Uterus (tissue), 4 donors: ENCODE data around the gene BRAF. TPM values are rescaled to one million over a fixed set of nuclear protein-coding genes. Genes with fewer than 3 reads are reported as not detected.
A peak's percentile ranks its signal among the peaks of the same experiment; 100 is the strongest.
"Not testable (repeated sequence)": the region's sequence is repeated elsewhere in the genome, so short reads cannot be mapped to it uniquely, and the experiment has no call there.

Experiments used
- DNase-seq, 2 donors: peaks; one replicate each; pipeline ENCODE4 v3.0.0-alpha.2; 2019 to 2020
- H3K27ac ChIP-seq, 2 donors: fragments of 200-600 bp; sonication (generic); 1 replicate in 1 of 2; 2 replicates in 1 of 2; pipeline ENCODE4 v1.5.1; 2016 to 2018
- H3K27me3 ChIP-seq, 2 donors: fragments of 200-600 bp; sonication (generic); one replicate each; pipeline ENCODE4 v1.5.1; 2018 to 2019; ENCODE audit warnings: control low read depth in 1 of 2
- H3K36me3 ChIP-seq, 2 donors: fragments of 200-600 bp; sonication (generic); one replicate each; pipeline ENCODE4 v1.5.1; 2019; ENCODE audit warnings: control low read depth in 1 of 2
- H3K4me1 ChIP-seq, 2 donors: fragments of 200-600 bp; sonication (generic); one replicate each; pipeline ENCODE4 v1.5.1; 2018 to 2019; ENCODE audit warnings: control low read depth in 1 of 2
- H3K4me3 ChIP-seq, 2 donors: fragments of 200-600 bp; sonication (generic); 1 replicate in 1 of 2; 2 replicates in 1 of 2; pipeline ENCODE4 v1.5.1; 2018 to 2019; ENCODE audit warnings: mild to moderate bottlenecking in 1 of 2
- H3K9me3 ChIP-seq, 2 donors: fragments of 200-600 bp; sonication (generic); one replicate each; pipeline ENCODE4 v1.5.1; 2019; ENCODE audit warnings: control low read depth in 1 of 2
- CTCF ChIP-seq, 4 experiments: fragments of 200-600 bp in 2 of 4; fragments of 450-650 bp in 2 of 4; sonication (generic) in 2 of 4; IDR thresholded peaks; one replicate each; pipeline ENCODE4 v1.5.1; 2016 to 2019; ENCODE audit warnings: antibody characterized with exemption in 4 of 4, mild to moderate bottlenecking in 2 of 4, moderate library complexity in 1 of 4
- POLR2A ChIP-seq, 2 donors: fragments of 450-650 bp; IDR thresholded peaks; one replicate each; pipeline ENCODE4 v1.6.1; 2016; ENCODE audit warnings: antibody characterized with exemption in 2 of 2, mild to moderate bottlenecking in 1 of 2, moderate library complexity in 1 of 2
- intact Hi-C: fragments of 100-400 bp; cut with DNase I; formaldehyde crosslinking; loops from one replicate; pipeline ENCODE4 v1.15.1; 2023; ENCODE audit warnings: low total_unique reads
- total RNA-seq, 4 donors: library from RNA; depleted of rRNA in 3 of 4; stranded (reverse); fragments of >200 nt in 3 of 4; gene quantifications; one replicate each; pipeline versions ENCODE4 v1.1.0 to v1.2.4, GENCODE V29; 2014 to 2023
- donor health status: DM: yes; HTN: yes; CAD: no.

Gene BRAF
- total RNA-seq, 4 donors from 2014 or later, result 42.6 to 76.8 (median 66.5) TPM

- intact Hi-C loops, result no loop called here
- H3K9me3 ChIP-seq, result no peaks in the 10 kb centered on the region
- H3K4me1 ChIP-seq, result no peaks in the 10 kb centered on the region
- H3K36me3 ChIP-seq, result no peaks in the 10 kb centered on the region
- TF ChIP-seq POLR2A (IDR thresholded peaks at IDR 0.05), result no peak
- TF ChIP-seq CTCF (IDR thresholded peaks at IDR 0.05), result no peak
- H3K27ac ChIP-seq, result no peak overlapping the region
- DNase-seq, result no peak
- no peaks in the 10 kb centered on the region for H3K27me3 ChIP-seq
- H3K4me3 ChIP-seq, result no peak overlapping the region
Measured at GRCh38 chr7:140937702-140938264, 13.1 kb upstream of the BRAF start.

GRCh38 chr7:140928491-140929309 lies 4.0 kb upstream of the BRAF start:
- H3K4me3 ChIP-seq, result no peak overlapping the region
- DNase-seq, result no peak
- intact Hi-C loops, result no loop called here
- no peaks in the 10 kb centered on the region for H3K9me3 ChIP-seq
- H3K4me1 ChIP-seq, result peaks cover 0 to 5% of the 10 kb centered on the region in 2 donors
- H3K27me3 ChIP-seq, result no peaks in the 10 kb centered on the region
- no peaks in the 10 kb centered on the region for H3K36me3 ChIP-seq
- TF ChIP-seq CTCF (IDR thresholded peaks at IDR 0.05) (no peak), POLR2A (IDR thresholded peaks at IDR 0.05) (no peak)
- no peak overlapping the region for H3K27ac ChIP-seq

GRCh38 chr7:140927945-140928344 lies 3.2 kb upstream of the BRAF start:
- H3K27ac ChIP-seq, DNase-seq, H3K9me3 ChIP-seq, H3K36me3 ChIP-seq, intact Hi-C loops, H3K4me3 ChIP-seq, H3K27me3 ChIP-seq, H3K4me1 ChIP-seq: not testable (repeated sequence)

- no peaks in the 10 kb centered on the region for H3K27me3 ChIP-seq
- H3K9me3 ChIP-seq, result no peaks in the 10 kb centered on the region
- intact Hi-C loops, result no loop called here
- H3K4me3 ChIP-seq, result no peak overlapping the region
- H3K27ac ChIP-seq, result no peak overlapping the region
- no peak for DNase-seq
- no peak for TF ChIP-seq CTCF (IDR thresholded peaks at IDR 0.05)
- no peak for TF ChIP-seq POLR2A (IDR thresholded peaks at IDR 0.05)
- H3K4me1 ChIP-seq, result peaks cover 0 to 5% of the 10 kb centered on the region in 2 donors
- no peaks in the 10 kb centered on the region for H3K36me3 ChIP-seq
Measured at GRCh38 chr7:140927351-140927750, 2.6 kb upstream of the BRAF start.

GRCh38 chr7:140926021-140926817 lies 1.5 kb upstream of the BRAF start:
- no peaks in the 10 kb centered on the region for H3K27me3 ChIP-seq
- no peaks in the 10 kb centered on the region for H3K9me3 ChIP-seq
- no peak overlapping the region for H3K4me3 ChIP-seq
- no peak for DNase-seq
- H3K36me3 ChIP-seq, result no peaks in the 10 kb centered on the region
- TF ChIP-seq POLR2A (IDR thresholded peaks at IDR 0.05), result no peak
- TF ChIP-seq CTCF (IDR thresholded peaks at IDR 0.05), result no peak
- intact Hi-C loops, result no loop called here
- H3K4me1 ChIP-seq, result peaks cover 0 to 11% of the 10 kb centered on the region in 2 donors
- peak overlapping the region in 1 of 2 donors; percentile 99 for H3K27ac ChIP-seq
